Measurements from ENCODE around the gene CKMT2.

DNA sequence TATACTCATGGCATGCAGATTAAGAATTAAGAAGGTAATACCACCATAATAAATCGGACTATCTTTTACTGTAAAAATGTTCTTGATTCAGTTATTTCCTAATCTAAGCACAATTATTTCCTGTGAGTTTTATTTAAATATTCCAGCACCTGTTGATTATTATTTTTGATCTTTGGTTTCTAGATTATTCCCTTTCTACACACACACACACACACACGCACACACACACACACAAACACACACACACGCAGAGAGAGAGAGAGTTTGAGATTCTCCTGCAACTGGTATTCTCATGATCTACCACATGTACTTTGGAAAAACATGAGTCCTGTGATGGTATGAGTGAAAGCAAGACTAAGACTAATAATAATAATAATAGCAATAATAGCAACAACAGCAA lies 17.0 kb upstream of the CKMT2 start:
- no peak for TF ChIP-seq POLR2A (IDR thresholded peaks at IDR 0.05)
- TF ChIP-seq, protein P1, sequence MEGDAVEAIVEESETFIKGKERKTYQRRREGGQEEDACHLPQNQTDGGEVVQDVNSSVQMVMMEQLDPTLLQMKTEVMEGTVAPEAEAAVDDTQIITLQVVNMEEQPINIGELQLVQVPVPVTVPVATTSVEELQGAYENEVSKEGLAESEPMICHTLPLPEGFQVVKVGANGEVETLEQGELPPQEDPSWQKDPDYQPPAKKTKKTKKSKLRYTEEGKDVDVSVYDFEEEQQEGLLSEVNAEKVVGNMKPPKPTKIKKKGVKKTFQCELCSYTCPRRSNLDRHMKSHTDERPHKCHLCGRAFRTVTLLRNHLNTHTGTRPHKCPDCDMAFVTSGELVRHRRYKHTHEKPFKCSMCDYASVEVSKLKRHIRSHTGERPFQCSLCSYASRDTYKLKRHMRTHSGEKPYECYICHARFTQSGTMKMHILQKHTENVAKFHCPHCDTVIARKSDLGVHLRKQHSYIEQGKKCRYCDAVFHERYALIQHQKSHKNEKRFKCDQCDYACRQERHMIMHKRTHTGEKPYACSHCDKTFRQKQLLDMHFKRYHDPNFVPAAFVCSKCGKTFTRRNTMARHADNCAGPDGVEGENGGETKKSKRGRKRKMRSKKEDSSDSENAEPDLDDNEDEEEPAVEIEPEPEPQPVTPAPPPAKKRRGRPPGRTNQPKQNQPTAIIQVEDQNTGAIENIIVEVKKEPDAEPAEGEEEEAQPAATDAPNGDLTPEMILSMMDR (IDR thresholded peaks at IDR 0.05) = no peak

Data from esophagus squamous epithelium (tissue), 4 donors.